K562 (cell line): ENCODE measurements around the gene RINL. TPM values are rescaled to one million over a fixed set of nuclear protein-coding genes. Genes with fewer than 3 reads are reported as not detected.
A peak's percentile ranks its signal among the peaks of the same experiment; 100 is the strongest.

ENCODE experiments used
- E2F3 ChIP-seq: fragments of 250-450 bp; sonication (Bioruptor Pico); IDR thresholded peaks from 2 replicates; pipeline ENCODE4 v1.4.0; 2020; ENCODE audit warnings: mild to moderate bottlenecking
- GABPA ChIP-seq: fragments of 200-800 bp; sonication (Bioruptor generic); conservative IDR thresholded peaks from 2 replicates; pipeline ENCODE4 v1.6.1; 2016; ENCODE audit warnings: low read depth, missing genetic modification characterization, missing compliant biosample characterization
- KLF1 ChIP-seq: fragments of 450-650 bp; IDR thresholded peaks from 2 replicates; pipeline ENCODE4 v1.6.1; 2016; ENCODE audit warnings: missing genetic modification characterization, missing compliant biosample characterization
- MYNN ChIP-seq, 2 experiments: sonication (generic); formaldehyde crosslinking in 1 of 2; IDR thresholded peaks; 2 replicates each; pipeline versions ENCODE4 v1.5.0 to v1.6.1; 2016 to 2020; ENCODE audit warnings: antibody characterized with exemption in 1 of 2, missing genetic modification reagents in 1 of 2
- NR3C1 ChIP-seq: sonication (generic); formaldehyde crosslinking; IDR thresholded peaks from 2 replicates; pipeline ENCODE4 v1.8.1; 2022; ENCODE audit warnings: missing genetic modification reagents
- POLR2AphosphoS5 ChIP-seq: IDR thresholded peaks from 2 replicates; pipeline ENCODE4 v1.6.1; 2011; ENCODE audit warnings: mild to moderate bottlenecking, low read depth, low read length, moderate library complexity; ENCODE audit not compliant: control insufficient read depth, insufficient read depth
- RBM15 ChIP-seq: fragments of 200-400 bp; formaldehyde crosslinking; IDR thresholded peaks from 2 replicates; pipeline ENCODE4 v1.6.1; 2018; ENCODE audit warnings: mild to moderate bottlenecking, low read length, moderate library complexity; ENCODE audit not compliant: insufficient read depth
- RFX7 ChIP-seq: fragments of 250-450 bp; sonication (Bioruptor Pico); IDR thresholded peaks from 2 replicates; pipeline ENCODE4 v1.5.1; 2021; ENCODE audit warnings: mild to moderate bottlenecking
- SMAD1 ChIP-seq: fragments of 150-350 bp; IDR thresholded peaks from 2 replicates; pipeline ENCODE4 v1.6.1; 2014; ENCODE audit warnings: low read length, low read depth; ENCODE audit not compliant: partially characterized antibody
- TAF7 ChIP-seq: fragments of 450-650 bp; IDR thresholded peaks from 2 replicates; pipeline ENCODE4 v1.6.1; 2016; ENCODE audit warnings: missing genetic modification characterization, missing compliant biosample characterization
- ZFP36 ChIP-seq: fragments of 150-350 bp; IDR thresholded peaks from 2 replicates; pipeline ENCODE4 v1.6.1; 2018; ENCODE audit warnings: low read length, low read depth; ENCODE audit not compliant: partially characterized antibody
- ZNF124 ChIP-seq: sonication (generic); formaldehyde crosslinking; IDR thresholded peaks from 2 replicates; pipeline ENCODE4 v1.8.1; 2022; ENCODE audit warnings: missing genetic modification reagents
- ZNF79 ChIP-seq: fragments of 250-450 bp; sonication (Bioruptor Pico); IDR thresholded peaks from 2 replicates; pipeline ENCODE4 v1.4.0; 2020; ENCODE audit warnings: low read depth, mild to moderate bottlenecking, moderate library complexity
- polyA plus RNA-seq, 8 experiments: library from polyadenylated mRNA; depleted of rRNA in 4 of 8; stranded (reverse) in 5 of 8; unstranded in 3 of 8; fragments of >200 nt; fragmentation: Nextera tagmentation in 2 of 8; fragmentation: Illumina TruSeq in 1 of 8; extraction: Ambion mirVana in 2 of 8; extraction: Trizol in 1 of 8; gene quantifications; 2 replicates each; pipeline versions ENCODE4 v1.2.1 to v1.2.3, GENCODE V29; 2011 to 2014; ENCODE audit warnings: inconsistent platforms in 1 of 8, missing spikeins in 1 of 8
- total RNA-seq, 7 experiments: library from RNA; depleted of rRNA in 6 of 7; stranded (reverse); fragments of >200 nt in 6 of 7; fragmentation: Illumina TruSeq in 2 of 7; extraction: Trizol in 2 of 7; gene quantifications; 2 replicates each; pipeline versions ENCODE4 v1.2.1 to v1.2.3, GENCODE V29; 2011 to 2021; ENCODE audit warnings: low replicate concordance in 1 of 7
- TF ChIP-seq, protein P1 (sequence below): fragments of 450-650 bp; IDR thresholded peaks from 2 replicates; pipeline ENCODE4 v1.6.1; 2016; ENCODE audit warnings: mild to moderate bottlenecking, moderate library complexity
- TF ChIP-seq, protein P2 (sequence below): IDR thresholded peaks from 2 replicates; pipeline ENCODE4 v1.6.1; 2012; ENCODE audit warnings: low read depth, low read length, improper control_type of control experiment, borderline replicate concordance

RINL gene
- total and polyA plus RNA-seq, 9 of the 15 experiments (the other 6 are each of a cell fraction or from before 2014, with no cell fraction given): 0.82 to 10.9 (median 4.9) TPM

DNA sequence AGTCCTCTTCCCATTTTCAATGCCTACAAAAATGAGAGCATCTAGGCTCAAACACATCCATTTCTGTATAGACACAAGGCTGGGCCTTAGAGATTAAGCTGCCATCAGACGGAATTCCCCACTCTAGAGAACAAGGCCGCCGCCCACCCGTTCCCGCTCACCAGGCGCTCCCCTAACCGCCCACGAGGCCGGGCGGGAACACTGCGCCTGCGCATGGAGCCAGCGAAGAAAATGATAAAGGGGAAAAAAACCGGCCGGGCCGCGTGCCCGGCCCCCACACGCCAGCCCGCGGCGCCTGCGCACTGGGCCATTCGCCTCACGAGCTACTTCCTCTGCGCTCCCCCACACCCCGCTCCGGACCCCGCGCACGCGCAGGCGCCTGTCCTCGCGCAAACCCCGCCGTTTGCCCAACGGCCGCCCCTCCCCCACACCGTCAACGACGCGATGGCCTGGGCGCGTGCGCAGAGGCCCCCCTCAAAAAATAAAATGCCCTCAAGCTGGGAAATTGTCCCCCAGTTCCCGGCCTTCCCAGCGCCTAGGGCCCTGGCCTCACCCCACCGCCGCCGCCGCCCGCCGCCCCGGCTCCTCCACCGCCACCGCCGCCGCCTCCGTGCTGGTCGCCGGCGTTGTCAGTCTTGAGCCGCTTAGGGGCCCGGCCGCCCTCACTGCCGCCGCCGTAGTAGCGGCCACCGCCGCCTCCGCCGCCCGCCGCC is 28.8 kb downstream of the RINL start (continued):
- TF ChIP-seq, protein P1, sequence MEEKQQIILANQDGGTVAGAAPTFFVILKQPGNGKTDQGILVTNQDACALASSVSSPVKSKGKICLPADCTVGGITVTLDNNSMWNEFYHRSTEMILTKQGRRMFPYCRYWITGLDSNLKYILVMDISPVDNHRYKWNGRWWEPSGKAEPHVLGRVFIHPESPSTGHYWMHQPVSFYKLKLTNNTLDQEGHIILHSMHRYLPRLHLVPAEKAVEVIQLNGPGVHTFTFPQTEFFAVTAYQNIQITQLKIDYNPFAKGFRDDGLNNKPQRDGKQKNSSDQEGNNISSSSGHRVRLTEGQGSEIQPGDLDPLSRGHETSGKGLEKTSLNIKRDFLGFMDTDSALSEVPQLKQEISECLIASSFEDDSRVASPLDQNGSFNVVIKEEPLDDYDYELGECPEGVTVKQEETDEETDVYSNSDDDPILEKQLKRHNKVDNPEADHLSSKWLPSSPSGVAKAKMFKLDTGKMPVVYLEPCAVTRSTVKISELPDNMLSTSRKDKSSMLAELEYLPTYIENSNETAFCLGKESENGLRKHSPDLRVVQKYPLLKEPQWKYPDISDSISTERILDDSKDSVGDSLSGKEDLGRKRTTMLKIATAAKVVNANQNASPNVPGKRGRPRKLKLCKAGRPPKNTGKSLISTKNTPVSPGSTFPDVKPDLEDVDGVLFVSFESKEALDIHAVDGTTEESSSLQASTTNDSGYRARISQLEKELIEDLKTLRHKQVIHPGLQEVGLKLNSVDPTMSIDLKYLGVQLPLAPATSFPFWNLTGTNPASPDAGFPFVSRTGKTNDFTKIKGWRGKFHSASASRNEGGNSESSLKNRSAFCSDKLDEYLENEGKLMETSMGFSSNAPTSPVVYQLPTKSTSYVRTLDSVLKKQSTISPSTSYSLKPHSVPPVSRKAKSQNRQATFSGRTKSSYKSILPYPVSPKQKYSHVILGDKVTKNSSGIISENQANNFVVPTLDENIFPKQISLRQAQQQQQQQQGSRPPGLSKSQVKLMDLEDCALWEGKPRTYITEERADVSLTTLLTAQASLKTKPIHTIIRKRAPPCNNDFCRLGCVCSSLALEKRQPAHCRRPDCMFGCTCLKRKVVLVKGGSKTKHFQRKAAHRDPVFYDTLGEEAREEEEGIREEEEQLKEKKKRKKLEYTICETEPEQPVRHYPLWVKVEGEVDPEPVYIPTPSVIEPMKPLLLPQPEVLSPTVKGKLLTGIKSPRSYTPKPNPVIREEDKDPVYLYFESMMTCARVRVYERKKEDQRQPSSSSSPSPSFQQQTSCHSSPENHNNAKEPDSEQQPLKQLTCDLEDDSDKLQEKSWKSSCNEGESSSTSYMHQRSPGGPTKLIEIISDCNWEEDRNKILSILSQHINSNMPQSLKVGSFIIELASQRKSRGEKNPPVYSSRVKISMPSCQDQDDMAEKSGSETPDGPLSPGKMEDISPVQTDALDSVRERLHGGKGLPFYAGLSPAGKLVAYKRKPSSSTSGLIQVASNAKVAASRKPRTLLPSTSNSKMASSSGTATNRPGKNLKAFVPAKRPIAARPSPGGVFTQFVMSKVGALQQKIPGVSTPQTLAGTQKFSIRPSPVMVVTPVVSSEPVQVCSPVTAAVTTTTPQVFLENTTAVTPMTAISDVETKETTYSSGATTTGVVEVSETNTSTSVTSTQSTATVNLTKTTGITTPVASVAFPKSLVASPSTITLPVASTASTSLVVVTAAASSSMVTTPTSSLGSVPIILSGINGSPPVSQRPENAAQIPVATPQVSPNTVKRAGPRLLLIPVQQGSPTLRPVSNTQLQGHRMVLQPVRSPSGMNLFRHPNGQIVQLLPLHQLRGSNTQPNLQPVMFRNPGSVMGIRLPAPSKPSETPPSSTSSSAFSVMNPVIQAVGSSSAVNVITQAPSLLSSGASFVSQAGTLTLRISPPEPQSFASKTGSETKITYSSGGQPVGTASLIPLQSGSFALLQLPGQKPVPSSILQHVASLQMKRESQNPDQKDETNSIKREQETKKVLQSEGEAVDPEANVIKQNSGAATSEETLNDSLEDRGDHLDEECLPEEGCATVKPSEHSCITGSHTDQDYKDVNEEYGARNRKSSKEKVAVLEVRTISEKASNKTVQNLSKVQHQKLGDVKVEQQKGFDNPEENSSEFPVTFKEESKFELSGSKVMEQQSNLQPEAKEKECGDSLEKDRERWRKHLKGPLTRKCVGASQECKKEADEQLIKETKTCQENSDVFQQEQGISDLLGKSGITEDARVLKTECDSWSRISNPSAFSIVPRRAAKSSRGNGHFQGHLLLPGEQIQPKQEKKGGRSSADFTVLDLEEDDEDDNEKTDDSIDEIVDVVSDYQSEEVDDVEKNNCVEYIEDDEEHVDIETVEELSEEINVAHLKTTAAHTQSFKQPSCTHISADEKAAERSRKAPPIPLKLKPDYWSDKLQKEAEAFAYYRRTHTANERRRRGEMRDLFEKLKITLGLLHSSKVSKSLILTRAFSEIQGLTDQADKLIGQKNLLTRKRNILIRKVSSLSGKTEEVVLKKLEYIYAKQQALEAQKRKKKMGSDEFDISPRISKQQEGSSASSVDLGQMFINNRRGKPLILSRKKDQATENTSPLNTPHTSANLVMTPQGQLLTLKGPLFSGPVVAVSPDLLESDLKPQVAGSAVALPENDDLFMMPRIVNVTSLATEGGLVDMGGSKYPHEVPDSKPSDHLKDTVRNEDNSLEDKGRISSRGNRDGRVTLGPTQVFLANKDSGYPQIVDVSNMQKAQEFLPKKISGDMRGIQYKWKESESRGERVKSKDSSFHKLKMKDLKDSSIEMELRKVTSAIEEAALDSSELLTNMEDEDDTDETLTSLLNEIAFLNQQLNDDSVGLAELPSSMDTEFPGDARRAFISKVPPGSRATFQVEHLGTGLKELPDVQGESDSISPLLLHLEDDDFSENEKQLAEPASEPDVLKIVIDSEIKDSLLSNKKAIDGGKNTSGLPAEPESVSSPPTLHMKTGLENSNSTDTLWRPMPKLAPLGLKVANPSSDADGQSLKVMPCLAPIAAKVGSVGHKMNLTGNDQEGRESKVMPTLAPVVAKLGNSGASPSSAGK: peak; percentile 93
- TF ChIP-seq RBM15 (no peak), ZFP36 (peak; percentile 65), KLF1 (peak; percentile 58; the same call in 1 of the 2 replicates), MYNN (IDR thresholded peaks at IDR 0.05) (0 out of 2 replicates have a peak, but pooled peaks have one; percentile 38), MYNN (CRISPR knock-in tag; IDR thresholded peaks at IDR 0.05) (no peak), POLR2AphosphoS5 (peak; percentile 59), GABPA (tag) (peak; percentile 69), TAF7 (no peak), NR3C1 (peak; percentile 86), E2F3 (CRISPR knock-in tag) (peak; percentile 39; the same call in 1 of the 2 replicates), ZNF124 (CRISPR knock-in tag) (0 out of 2 replicates have a peak, but pooled peaks have one; percentile 52), RFX7 (no peak), ZNF79 (no peak), SMAD1 (peak; percentile 58)
- TF ChIP-seq, protein P2, sequence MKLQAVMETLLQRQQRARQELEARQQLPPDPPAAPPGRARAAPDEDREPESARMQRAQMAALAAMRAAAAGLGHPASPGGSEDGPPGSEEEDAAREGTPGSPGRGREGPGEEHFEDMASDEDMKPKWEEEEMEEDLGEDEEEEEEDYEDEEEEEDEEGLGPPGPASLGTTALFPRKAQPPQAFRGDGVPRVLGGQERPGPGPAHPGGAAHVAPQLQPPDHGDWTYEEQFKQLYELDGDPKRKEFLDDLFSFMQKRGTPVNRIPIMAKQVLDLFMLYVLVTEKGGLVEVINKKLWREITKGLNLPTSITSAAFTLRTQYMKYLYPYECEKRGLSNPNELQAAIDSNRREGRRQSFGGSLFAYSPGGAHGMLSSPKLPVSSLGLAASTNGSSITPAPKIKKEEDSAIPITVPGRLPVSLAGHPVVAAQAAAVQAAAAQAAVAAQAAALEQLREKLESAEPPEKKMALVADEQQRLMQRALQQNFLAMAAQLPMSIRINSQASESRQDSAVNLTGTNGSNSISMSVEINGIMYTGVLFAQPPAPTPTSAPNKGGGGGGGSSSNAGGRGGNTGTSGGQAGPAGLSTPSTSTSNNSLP: no peak
